ENCODE measurements around the gene SPHK1.

The SPHK1 gene

DNA sequence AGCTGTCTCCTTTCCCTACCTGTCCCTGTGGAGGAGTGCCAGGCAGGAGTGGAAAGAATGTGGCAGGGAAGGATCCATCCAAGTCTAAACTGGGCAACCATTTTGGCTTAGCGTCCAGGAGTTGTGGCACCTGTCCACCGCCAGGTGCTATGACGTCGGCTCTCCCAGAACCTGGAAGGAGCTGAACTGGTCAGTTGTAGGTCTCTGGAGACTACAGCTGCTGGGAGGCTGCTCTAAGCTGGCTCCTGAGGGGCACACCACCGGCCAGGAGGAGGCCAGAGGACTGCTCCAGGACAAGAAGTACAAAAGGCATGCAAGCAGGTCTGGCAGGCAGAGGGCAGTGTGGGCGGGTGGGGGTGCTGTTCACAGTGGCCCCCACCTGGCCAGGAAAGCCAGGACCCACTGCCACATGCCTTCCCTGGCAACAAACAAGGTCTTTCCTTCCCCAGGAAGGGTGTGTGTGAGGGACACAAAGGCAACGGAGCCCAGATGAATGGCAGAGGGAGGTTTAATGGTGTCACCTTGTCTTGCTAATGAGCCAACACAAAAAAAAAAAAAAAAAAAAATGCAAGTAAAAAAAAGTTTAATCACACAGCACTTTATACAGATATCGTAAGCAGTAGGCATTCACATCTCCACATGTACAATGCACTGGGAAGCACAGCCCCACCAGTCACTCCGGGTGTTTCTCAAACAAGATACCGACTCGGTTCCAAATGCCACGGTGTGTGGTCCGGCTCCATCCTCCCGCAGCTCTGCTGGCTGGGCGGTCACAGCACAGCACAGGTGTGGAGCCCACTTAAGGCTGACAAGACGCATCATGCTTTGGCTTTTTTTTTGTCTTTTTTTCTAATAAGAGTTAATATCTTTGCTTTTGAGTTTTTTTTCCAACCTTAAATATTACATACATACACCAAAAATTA lies 4.8 kb downstream of the SPHK1 start:
- no peak for ATAC-seq
- TF ChIP-seq ZNF8 (CRISPR knock-in tag; IDR thresholded peaks at IDR 0.05) (no peak), ZFP30 (CRISPR knock-in tag; IDR thresholded peaks at IDR 0.05) (no peak), ESRRG (CRISPR knock-in tag; IDR thresholded peaks at IDR 0.05) (no peak), CSDC2 (CRISPR knock-in tag; IDR thresholded peaks at IDR 0.05) (no peak), TOX (CRISPR knock-in tag; IDR thresholded peaks at IDR 0.05; ENCODE audit: borderline replicate concordance) (no peak), TCF4 (CRISPR knock-in tag; IDR thresholded peaks at IDR 0.05; ENCODE audit: borderline replicate concordance) (no peak), SNAI2 (CRISPR knock-in tag; IDR thresholded peaks at IDR 0.05) (no peak), GLIS3 (CRISPR knock-in tag; IDR thresholded peaks at IDR 0.05) (no peak)
- TF ChIP-seq, protein P1, sequence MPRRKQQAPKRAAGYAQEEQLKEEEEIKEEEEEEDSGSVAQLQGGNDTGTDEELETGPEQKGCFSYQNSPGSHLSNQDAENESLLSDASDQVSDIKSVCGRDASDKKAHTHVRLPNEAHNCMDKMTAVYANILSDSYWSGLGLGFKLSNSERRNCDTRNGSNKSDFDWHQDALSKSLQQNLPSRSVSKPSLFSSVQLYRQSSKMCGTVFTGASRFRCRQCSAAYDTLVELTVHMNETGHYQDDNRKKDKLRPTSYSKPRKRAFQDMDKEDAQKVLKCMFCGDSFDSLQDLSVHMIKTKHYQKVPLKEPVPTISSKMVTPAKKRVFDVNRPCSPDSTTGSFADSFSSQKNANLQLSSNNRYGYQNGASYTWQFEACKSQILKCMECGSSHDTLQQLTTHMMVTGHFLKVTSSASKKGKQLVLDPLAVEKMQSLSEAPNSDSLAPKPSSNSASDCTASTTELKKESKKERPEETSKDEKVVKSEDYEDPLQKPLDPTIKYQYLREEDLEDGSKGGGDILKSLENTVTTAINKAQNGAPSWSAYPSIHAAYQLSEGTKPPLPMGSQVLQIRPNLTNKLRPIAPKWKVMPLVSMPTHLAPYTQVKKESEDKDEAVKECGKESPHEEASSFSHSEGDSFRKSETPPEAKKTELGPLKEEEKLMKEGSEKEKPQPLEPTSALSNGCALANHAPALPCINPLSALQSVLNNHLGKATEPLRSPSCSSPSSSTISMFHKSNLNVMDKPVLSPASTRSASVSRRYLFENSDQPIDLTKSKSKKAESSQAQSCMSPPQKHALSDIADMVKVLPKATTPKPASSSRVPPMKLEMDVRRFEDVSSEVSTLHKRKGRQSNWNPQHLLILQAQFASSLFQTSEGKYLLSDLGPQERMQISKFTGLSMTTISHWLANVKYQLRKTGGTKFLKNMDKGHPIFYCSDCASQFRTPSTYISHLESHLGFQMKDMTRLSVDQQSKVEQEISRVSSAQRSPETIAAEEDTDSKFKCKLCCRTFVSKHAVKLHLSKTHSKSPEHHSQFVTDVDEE (CRISPR knock-in tag; IDR thresholded peaks at IDR 0.05), result no peak
- TF ChIP-seq, protein P2, sequence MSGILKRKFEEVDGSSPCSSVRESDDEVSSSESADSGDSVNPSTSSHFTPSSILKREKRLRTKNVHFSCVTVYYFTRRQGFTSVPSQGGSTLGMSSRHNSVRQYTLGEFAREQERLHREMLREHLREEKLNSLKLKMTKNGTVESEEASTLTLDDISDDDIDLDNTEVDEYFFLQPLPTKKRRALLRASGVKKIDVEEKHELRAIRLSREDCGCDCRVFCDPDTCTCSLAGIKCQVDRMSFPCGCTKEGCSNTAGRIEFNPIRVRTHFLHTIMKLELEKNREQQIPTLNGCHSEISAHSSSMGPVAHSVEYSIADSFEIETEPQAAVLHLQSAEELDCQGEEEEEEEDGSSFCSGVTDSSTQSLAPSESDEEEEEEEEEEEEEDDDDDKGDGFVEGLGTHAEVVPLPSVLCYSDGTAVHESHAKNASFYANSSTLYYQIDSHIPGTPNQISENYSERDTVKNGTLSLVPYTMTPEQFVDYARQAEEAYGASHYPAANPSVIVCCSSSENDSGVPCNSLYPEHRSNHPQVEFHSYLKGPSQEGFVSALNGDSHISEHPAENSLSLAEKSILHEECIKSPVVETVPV (CRISPR knock-in tag; IDR thresholded peaks at IDR 0.05), result no peak

DNA sequence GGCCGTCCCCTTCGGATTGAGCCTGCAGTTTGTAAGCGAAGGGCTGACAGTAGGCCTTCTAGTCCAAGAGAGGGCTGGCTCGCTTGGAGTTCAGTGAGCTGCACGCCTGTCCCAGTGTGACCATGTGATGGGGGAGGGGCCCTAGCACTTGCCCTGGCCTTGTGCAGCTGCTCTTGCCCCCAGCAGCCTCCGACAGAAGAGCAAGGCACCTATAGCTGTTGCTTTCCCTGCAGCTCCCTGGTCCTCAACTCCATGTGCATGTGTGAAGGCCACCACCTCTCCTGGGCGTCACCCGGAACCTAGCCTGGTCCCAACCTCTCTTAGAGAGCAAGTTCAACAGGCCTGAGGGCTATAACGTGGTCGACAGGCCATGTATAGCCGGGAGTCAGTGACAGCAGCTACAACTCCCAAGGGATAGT lies 5.6 kb downstream of the SPHK1 start:
- TF ChIP-seq, protein P3, sequence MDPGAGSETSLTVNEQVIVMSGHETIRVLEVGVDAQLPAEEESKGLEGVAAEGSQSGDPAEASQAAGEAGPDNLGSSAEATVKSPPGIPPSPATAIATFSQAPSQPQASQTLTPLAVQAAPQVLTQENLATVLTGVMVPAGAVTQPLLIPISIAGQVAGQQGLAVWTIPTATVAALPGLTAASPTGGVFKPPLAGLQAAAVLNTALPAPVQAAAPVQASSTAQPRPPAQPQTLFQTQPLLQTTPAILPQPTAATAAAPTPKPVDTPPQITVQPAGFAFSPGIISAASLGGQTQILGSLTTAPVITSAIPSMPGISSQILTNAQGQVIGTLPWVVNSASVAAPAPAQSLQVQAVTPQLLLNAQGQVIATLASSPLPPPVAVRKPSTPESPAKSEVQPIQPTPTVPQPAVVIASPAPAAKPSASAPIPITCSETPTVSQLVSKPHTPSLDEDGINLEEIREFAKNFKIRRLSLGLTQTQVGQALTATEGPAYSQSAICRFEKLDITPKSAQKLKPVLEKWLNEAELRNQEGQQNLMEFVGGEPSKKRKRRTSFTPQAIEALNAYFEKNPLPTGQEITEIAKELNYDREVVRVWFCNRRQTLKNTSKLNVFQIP (CRISPR knock-in tag; IDR thresholded peaks at IDR 0.05; ENCODE audit: borderline replicate concordance, low read depth), result no peak
- TF ChIP-seq SNAI2 (CRISPR knock-in tag; IDR thresholded peaks at IDR 0.05) (no peak), ZNF70 (CRISPR knock-in tag; IDR thresholded peaks at IDR 0.05) (no peak), ZFP30 (CRISPR knock-in tag; IDR thresholded peaks at IDR 0.05) (no peak), OSR1 (CRISPR knock-in tag; IDR thresholded peaks at IDR 0.05) (no peak), ZFP3 (CRISPR knock-in tag; IDR thresholded peaks at IDR 0.05) (no peak), ESRRG (CRISPR knock-in tag; IDR thresholded peaks at IDR 0.05) (no peak), ZC3H10 (CRISPR knock-in tag; IDR thresholded peaks at IDR 0.05) (no peak), ISL1 (CRISPR knock-in tag; IDR thresholded peaks at IDR 0.05) (no peak), CSDC2 (CRISPR knock-in tag; IDR thresholded peaks at IDR 0.05) (no peak), BACH2 (CRISPR knock-in tag; IDR thresholded peaks at IDR 0.05; ENCODE audit: borderline replicate concordance) (no peak), GLIS3 (CRISPR knock-in tag; IDR thresholded peaks at IDR 0.05) (no peak), TCF4 (CRISPR knock-in tag; IDR thresholded peaks at IDR 0.05; ENCODE audit: borderline replicate concordance) (no peak), RARB (CRISPR knock-in tag; IDR thresholded peaks at IDR 0.05) (no peak), ARNTL (CRISPR knock-in tag; IDR thresholded peaks at IDR 0.05; ENCODE audit: borderline replicate concordance, low read depth) (no peak), PPARA (CRISPR knock-in tag; IDR thresholded peaks at IDR 0.05; ENCODE audit: borderline replicate concordance) (no peak)
- TF ChIP-seq, protein P4, sequence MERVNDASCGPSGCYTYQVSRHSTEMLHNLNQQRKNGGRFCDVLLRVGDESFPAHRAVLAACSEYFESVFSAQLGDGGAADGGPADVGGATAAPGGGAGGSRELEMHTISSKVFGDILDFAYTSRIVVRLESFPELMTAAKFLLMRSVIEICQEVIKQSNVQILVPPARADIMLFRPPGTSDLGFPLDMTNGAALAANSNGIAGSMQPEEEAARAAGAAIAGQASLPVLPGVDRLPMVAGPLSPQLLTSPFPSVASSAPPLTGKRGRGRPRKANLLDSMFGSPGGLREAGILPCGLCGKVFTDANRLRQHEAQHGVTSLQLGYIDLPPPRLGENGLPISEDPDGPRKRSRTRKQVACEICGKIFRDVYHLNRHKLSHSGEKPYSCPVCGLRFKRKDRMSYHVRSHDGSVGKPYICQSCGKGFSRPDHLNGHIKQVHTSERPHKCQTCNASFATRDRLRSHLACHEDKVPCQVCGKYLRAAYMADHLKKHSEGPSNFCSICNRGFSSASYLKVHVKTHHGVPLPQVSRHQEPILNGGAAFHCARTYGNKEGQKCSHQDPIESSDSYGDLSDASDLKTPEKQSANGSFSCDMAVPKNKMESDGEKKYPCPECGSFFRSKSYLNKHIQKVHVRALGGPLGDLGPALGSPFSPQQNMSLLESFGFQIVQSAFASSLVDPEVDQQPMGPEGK (CRISPR knock-in tag; IDR thresholded peaks at IDR 0.05; ENCODE audit: borderline replicate concordance), result no peak
- TF ChIP-seq, protein P2 (CRISPR knock-in tag; IDR thresholded peaks at IDR 0.05), result no peak
- TF ChIP-seq, protein P5, sequence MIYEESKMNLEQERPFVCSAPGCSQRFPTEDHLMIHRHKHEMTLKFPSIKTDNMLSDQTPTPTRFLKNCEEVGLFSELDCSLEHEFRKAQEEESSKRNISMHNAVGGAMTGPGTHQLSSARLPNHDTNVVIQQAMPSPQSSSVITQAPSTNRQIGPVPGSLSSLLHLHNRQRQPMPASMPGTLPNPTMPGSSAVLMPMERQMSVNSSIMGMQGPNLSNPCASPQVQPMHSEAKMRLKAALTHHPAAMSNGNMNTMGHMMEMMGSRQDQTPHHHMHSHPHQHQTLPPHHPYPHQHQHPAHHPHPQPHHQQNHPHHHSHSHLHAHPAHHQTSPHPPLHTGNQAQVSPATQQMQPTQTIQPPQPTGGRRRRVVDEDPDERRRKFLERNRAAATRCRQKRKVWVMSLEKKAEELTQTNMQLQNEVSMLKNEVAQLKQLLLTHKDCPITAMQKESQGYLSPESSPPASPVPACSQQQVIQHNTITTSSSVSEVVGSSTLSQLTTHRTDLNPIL (CRISPR knock-in tag; IDR thresholded peaks at IDR 0.05; ENCODE audit: low read depth), result no peak
- no peak for ATAC-seq

Measured in SK-N-SH treated with all-trans-retinoic acid at 6 μM for 48 hours (cell line).